ENCODE data around the gene SH3GLB2. TPM values are rescaled to one million over a fixed set of nuclear protein-coding genes. Genes with fewer than 3 reads are reported as not detected.

Gene SH3GLB2
- total RNA-seq, 2 donors from 2014 or later = 86.9 to 98.1 TPM

DNA sequence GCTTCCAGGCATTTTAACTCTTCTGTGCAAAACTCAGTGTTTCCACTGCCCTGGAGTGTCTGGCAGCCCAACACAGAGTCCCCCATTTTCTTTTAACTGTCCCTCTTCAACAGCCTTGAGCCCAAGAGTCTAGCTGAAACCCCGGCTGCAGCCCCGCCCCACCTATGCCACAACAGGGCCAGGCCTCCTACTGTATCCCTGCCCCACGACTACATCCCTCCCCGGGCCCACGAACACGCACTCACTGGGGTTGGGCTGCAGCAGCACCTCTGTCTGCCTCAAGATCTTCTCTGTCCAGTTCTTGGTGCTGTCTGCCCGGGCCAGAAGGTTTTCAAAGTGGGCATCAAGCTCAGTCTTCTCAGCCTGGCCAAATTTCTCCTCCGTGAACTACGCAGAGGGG is 6.1 kb downstream of the SH3GLB2 start:
- Mint-ChIP-seq H3K4me3 (no peak overlapping the region), H3K27me3 (ENCODE audit: insufficient read depth) (no peaks in the 10 kb centered on the region), H3K9me3 (no peaks in the 10 kb centered on the region), H3K27ac (peak overlapping the region; percentile 66), H3K4me1 (peaks cover 11% of the 10 kb centered on the region), H3K36me3 (ENCODE audit: low read depth) (peaks cover 18% of the 10 kb centered on the region)
- H3K4me3 ChIP-seq (ENCODE audit: low read length) = no peak overlapping the region
- H3K27ac ChIP-seq (ENCODE audit: low read depth, low read length) = peak overlapping the region; percentile 17
- TF ChIP-seq, protein P1, sequence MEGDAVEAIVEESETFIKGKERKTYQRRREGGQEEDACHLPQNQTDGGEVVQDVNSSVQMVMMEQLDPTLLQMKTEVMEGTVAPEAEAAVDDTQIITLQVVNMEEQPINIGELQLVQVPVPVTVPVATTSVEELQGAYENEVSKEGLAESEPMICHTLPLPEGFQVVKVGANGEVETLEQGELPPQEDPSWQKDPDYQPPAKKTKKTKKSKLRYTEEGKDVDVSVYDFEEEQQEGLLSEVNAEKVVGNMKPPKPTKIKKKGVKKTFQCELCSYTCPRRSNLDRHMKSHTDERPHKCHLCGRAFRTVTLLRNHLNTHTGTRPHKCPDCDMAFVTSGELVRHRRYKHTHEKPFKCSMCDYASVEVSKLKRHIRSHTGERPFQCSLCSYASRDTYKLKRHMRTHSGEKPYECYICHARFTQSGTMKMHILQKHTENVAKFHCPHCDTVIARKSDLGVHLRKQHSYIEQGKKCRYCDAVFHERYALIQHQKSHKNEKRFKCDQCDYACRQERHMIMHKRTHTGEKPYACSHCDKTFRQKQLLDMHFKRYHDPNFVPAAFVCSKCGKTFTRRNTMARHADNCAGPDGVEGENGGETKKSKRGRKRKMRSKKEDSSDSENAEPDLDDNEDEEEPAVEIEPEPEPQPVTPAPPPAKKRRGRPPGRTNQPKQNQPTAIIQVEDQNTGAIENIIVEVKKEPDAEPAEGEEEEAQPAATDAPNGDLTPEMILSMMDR (conservative IDR thresholded peaks at IDR 0.05) = no peak
- no peak for DNase-seq
- WGBS, 2 experiments (ENCODE audit: insufficient coverage in 1 of 2, insufficient read length in 1 of 2) = 90 to 92% methylated on average over 7 to 9 of the region's 9 CpGs
- H3K9me3 ChIP-seq (ENCODE audit: control insufficient read depth, low read length) = no peaks in the 10 kb centered on the region
- H3K4me1 ChIP-seq (ENCODE audit: control insufficient read depth, insufficient read depth, low read length) = no peaks in the 10 kb centered on the region
- no peaks in the 10 kb centered on the region for H3K27me3 ChIP-seq (ENCODE audit: control insufficient read depth, insufficient read depth, low read length, poor library complexity, severe bottlenecking)
- H3K9ac ChIP-seq (ENCODE audit: extremely low read depth, low read length, poor library complexity, severe bottlenecking) = no peak overlapping the region
- no peaks in the 10 kb centered on the region for H3K36me3 ChIP-seq (ENCODE audit: control insufficient read depth, insufficient read depth, low read length)

DNA sequence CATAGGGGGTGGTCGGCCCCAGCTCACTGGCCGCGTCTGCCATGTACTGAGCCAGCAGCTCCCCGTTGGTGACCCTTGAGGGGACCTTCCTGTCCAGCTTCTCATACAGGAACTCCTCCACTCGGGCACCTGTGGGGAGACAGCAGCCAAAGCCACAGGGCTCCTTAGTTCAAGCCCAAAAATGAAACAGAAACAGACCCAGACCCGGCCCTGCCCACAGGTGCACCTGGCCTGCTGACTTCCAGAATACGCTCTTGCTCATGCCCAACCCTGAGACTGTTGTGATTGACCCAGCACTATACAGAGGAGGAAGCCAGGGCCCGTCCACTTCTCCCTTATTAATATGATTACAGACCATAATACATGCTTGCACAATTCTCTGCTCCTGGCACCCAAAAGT is 7.0 kb downstream of the SH3GLB2 start:
- Mint-ChIP-seq H3K27ac (no peak overlapping the region), H3K4me3 (no peak overlapping the region)

DNA sequence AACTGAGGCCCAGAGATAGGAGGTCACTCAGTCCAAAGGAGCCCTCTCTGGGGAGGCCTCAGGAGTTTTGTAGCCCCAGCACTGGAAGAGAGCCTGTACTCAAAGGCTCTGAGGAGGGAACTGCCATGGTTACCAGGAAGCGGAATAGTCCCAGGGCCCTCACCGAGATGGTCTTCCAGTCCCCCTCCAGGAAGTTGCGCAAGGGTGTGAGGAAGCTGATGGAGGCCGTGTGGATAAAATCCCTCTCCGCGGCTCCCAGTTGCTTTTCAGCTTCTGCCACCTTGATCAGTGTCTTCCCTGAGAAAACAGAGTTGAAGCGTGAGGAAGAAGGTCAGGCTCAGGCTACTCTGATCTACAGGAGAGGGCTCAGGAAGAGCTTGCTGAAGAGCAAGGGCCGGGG is 13.5 kb downstream of the SH3GLB2 start:
- Mint-ChIP-seq H3K4me1 (no peaks in the 10 kb centered on the region), H3K4me3 (no peak overlapping the region), H3K9me3 (no peaks in the 10 kb centered on the region), H3K27me3 (ENCODE audit: insufficient read depth) (no peaks in the 10 kb centered on the region), H3K27ac (no peak overlapping the region), H3K36me3 (ENCODE audit: low read depth) (peaks cover 40% of the 10 kb centered on the region)
- Histone ChIP-seq H3K4me1 (ENCODE audit: control insufficient read depth, insufficient read depth, low read length) (no peaks in the 10 kb centered on the region), H3K9ac (ENCODE audit: extremely low read depth, low read length, poor library complexity, severe bottlenecking) (no peak overlapping the region), H3K36me3 (ENCODE audit: control insufficient read depth, insufficient read depth, low read length) (peaks cover 29% of the 10 kb centered on the region), H3K4me3 (ENCODE audit: low read length) (no peak overlapping the region), H3K27me3 (ENCODE audit: control insufficient read depth, insufficient read depth, low read length, poor library complexity, severe bottlenecking) (no peaks in the 10 kb centered on the region), H3K27ac (ENCODE audit: low read depth, low read length) (no peak overlapping the region), H3K9me3 (ENCODE audit: control insufficient read depth, low read length) (no peaks in the 10 kb centered on the region)
- WGBS, 2 experiments (ENCODE audit: insufficient coverage in 1 of 2, insufficient read length in 1 of 2) = 87 to 97% methylated on average over 7 to 8 of the region's 8 CpGs
- DNase-seq = no peak
- TF ChIP-seq, protein P1 (conservative IDR thresholded peaks at IDR 0.05) = no peak

More for the DNA sequence above, 7.0 kb downstream of the SH3GLB2 start:
- Histone ChIP-seq H3K4me1 (ENCODE audit: control insufficient read depth, insufficient read depth, low read length) (no peaks in the 10 kb centered on the region), H3K9ac (ENCODE audit: extremely low read depth, low read length, poor library complexity, severe bottlenecking) (no peak overlapping the region), H3K36me3 (ENCODE audit: control insufficient read depth, insufficient read depth, low read length) (no peaks in the 10 kb centered on the region), H3K4me3 (ENCODE audit: low read length) (no peak overlapping the region), H3K27me3 (ENCODE audit: control insufficient read depth, insufficient read depth, low read length, poor library complexity, severe bottlenecking) (no peaks in the 10 kb centered on the region), H3K27ac (ENCODE audit: low read depth, low read length) (no peak overlapping the region), H3K9me3 (ENCODE audit: control insufficient read depth, low read length) (no peaks in the 10 kb centered on the region)
- Mint-ChIP-seq H3K36me3 (ENCODE audit: low read depth) (peaks cover 21% of the 10 kb centered on the region), H3K27me3 (ENCODE audit: insufficient read depth) (no peaks in the 10 kb centered on the region), H3K4me1 (peaks cover 9% of the 10 kb centered on the region), H3K9me3 (no peaks in the 10 kb centered on the region)
- TF ChIP-seq, protein P1 (conservative IDR thresholded peaks at IDR 0.05) = no peak
- no peak for DNase-seq
- WGBS, 2 experiments (ENCODE audit: insufficient coverage in 1 of 2, insufficient read length in 1 of 2) = 90 to 92% methylated on average over 6 to 8 of the region's 8 CpGs

Data from endodermal cell (in vitro differentiated cells).